Stimulated activated CD8-positive, alpha-beta memory T cell treated with anti-CD3 and anti-CD28 coated beads, Interleukin-7, amount 100 ng/mL, for 48 hours (primary cell): ENCODE data around the gene BRD9.
"Not testable (repeated sequence)": the region's sequence is repeated elsewhere in the genome, so short reads cannot be mapped to it uniquely, and the experiment has no call there.

Source experiments
- DNase-seq, 2 donors: peaks; one replicate each; pipeline ENCODE4 v3.0.0-alpha.2; 2020; ENCODE audit warnings: low read depth in 1 of 2; ENCODE audit errors: extremely low read depth in 1 of 2

Gene BRD9

GRCh38 chr5:892394-893136 lies at the start of gene BRD9, which contains the start of gene TRIP13:
Gene BRD9 (minus strand): TSS chr5:892801. CDS start chr5:892657, 144 bp downstream.
Gene TRIP13 (plus strand): TSS chr5:892884. CDS start chr5:892999, 115 bp downstream.
- peak; percentile 74 to 77 for DNase-seq

DNA sequence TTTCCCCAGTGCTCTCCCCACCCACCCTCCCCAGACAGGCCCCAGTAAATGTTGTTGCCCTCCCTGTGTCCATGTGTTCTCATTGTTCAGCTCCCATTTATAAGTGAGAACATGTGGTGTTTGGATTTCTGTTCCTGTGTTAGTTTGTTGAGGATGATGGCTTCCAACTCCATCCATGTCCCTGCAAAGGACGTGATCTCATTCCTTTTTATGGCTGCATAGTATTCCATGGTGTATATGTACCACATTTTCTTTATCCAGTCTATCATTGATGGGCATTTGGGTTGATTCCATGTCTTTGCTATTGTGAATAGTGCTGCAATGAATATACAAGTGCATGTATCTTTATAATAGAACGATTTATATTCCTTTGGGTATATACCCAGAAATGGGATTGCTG lies 48.1 kb upstream of the BRD9 start:
- DNase-seq: not testable (repeated sequence)

DNA sequence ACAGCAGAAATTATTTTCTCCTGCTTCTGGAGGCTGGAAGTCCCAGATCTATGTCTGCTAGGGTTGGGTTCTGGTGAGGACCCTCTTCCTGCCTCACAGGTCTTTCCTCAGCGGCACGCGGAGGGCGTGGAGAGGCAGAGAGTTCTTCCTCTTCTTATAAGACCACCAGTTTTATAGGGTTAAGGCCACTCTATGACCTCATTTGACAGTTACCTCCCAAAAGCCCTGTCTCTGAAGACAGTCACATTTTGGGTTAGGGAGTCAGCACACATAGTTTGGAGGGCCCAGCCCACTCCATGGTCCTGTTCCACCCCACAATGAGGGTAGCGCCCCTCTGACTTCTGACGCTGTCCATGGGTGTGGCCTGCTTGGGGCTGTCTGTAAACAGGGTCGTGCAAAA lies 46.8 kb upstream of the BRD9 start:
- DNase-seq: no peak

GRCh38 chr5:937151-937924 lies 44.7 kb upstream of the BRD9 start:
- DNase-seq: no peak

DNA sequence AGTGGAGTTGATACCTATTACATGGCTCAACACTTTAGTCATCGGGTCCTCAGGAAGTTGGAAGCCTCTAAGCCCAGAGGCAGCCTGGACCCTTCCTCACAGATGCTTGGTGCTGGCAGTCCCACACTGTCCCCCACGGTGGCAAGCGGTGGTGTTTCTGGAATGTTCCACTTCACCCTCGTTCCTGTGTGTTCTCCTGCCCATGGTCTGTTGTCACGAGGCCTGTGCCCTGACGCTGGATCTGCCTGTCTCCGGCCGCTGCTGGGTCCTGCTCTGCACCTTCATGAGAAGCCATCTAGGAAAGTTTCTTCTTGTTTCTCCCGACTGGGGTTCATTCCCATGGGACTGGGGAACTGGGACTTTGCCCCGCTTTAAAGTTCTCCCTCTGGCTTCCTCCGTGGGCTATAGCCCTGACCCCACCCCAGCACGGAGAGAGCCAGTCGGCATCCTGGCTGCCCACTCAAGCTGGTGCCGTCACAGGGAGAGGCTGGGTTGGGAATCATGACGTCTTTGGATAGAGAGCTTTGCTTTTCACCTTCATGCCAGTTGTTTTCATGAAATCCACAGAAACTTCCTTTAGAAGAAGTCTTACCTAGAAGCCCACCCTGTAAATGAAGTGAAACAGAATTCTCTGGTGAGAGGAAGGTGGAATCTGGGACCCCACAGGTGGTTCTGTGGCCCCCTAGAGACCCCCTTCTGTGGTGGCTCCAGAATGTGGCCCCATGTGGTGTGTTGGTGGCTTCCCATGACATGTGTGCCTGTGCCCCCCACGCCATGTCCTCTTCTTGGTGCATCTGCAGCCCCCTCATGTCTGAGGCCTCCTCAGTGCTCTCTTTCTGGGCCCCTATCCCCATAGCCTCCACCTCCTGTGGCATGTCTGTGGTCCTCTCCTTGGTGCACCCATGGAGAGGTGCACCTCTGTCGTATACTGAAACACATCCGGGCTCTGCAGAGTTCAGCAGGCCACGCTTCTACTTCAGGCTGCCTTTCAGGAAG lies 43.8 kb upstream of the BRD9 start:
- no peak for DNase-seq

- DNase-seq: no peak
Observed at GRCh38 chr5:935510-936084, 43.0 kb upstream of the BRD9 start.

GRCh38 chr5:934381-934967 lies 41.9 kb upstream of the BRD9 start:
- DNase-seq: not testable (repeated sequence)

GRCh38 chr5:933951-934350 lies 41.4 kb upstream of the BRD9 start:
- not testable (repeated sequence) for DNase-seq

GRCh38 chr5:933251-933861 lies 40.8 kb upstream of the BRD9 start:
- DNase-seq: no peak

DNA sequence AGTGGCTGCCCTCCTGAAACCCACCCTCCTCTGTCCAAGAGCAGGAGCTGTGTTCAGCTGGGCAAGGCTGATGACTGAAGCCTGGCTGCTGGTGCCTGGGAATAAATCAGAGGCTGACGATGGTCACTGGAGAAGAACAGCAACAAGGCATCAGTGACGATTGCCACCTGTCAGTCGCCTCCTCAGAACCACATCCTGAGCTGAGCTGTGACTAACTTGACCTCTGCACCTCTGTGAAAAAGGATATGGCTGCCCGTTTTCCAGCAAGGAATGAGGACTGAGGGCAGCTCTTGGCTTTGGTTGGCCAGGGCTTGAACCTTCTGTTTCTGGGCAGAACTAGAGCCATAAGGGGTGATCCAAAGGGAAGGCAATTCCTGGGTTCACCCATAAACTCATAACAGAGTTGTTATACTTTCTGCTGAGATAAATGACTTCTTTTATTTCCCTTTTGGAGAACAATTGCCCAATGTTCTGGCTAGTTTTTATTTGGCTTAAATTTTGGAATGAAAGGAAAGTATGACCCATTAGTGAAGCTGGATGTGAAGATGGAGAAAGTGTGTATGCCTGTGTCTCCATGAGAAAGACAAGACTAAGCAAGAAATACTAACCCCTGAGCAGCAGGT lies 40.1 kb upstream of the BRD9 start:
- DNase-seq: no peak

DNA sequence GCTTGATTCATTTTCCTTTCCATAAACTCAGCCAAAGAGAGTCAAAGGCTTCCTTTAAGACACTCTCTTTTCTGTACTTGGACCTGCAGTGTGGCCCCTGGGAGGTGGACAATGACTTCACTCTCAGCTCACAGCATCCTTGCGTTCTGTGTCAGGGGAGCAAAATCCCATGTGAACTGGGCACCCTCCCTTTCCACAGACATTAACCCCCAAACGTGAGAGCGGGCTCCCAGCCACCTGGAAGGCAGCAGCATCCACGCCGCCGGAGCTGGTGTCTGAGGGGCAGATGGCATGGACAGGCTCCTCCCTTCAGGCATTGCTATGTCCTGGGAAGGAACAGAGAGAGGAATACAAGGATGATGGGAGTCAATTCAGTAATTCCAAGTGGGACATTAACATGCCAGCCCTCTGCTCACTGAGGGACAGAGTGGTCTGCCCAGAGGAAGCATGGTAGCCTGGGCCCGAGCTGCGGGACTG lies 39.6 kb upstream of the BRD9 start:
- DNase-seq: no peak

DNA sequence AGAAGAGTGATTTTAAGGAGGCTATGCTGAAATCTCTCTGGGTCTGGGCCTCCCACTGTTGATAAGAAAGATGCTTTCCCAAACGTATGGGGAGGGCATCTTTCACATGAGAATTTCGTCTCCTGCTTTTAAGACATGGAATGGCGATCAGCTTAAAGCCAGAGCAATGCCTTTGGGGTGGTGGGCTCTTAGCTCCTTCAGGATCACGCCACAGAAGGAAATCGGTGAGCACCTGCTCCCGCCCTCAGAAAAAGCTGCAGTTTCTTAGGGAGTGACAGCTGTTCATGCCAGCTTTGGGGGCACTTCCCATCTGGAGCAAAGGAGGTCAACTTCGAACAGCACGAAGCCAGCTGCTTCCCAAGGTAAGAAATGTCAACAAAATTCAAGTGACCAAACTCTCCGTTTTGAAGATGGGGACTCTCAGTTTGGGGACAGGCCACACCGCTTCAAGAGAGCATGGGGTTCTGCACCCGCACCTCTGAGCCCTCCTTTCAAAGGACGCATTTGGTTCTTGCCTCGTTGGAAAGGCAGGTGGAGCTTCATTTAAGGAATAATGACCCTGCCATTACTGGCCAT lies 39.1 kb upstream of the BRD9 start:
- no peak for DNase-seq

DNA sequence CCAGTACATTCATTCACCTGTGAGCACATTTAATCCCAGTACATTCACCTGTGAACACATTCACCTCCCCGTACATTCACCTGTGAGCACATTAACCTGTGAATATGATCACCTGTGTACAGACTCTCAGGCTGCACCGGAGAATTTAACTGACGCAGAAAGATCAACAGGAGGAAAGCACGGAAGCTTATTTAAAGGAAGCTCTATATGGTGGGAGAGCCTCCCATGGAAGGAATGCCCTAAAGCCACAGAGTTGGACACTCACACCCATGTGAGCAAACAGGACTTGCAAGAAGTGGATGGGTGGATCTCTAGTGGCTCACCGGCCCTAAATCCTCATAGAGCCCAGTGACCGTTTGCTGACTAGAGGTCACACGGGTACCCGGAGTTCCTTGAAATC lies 38.3 kb upstream of the BRD9 start:
- no peak for DNase-seq

GRCh38 chr5:929596-929995 lies 37.0 kb upstream of the BRD9 start:
- DNase-seq: no peak

DNA sequence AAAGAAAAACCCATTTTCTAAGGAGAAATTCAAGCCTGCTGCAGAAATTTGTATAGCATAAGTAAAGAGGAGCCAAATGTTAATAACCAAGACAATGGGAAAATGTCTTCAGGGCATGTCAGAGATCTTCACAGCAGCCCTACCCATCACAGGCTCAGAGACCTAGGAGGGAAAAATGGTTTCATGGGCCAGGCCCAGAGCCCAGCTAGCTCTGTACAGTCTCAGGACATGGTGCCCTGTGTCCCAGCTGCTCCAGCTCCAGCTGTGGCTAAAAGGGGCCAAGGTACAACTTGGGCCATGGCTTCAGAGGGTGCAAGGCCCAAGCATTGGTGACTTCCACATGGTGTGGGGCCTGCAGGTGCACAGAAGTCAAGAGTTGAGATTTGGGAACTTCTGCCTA lies 36.6 kb upstream of the BRD9 start:
- DNase-seq: not testable (repeated sequence)

DNA sequence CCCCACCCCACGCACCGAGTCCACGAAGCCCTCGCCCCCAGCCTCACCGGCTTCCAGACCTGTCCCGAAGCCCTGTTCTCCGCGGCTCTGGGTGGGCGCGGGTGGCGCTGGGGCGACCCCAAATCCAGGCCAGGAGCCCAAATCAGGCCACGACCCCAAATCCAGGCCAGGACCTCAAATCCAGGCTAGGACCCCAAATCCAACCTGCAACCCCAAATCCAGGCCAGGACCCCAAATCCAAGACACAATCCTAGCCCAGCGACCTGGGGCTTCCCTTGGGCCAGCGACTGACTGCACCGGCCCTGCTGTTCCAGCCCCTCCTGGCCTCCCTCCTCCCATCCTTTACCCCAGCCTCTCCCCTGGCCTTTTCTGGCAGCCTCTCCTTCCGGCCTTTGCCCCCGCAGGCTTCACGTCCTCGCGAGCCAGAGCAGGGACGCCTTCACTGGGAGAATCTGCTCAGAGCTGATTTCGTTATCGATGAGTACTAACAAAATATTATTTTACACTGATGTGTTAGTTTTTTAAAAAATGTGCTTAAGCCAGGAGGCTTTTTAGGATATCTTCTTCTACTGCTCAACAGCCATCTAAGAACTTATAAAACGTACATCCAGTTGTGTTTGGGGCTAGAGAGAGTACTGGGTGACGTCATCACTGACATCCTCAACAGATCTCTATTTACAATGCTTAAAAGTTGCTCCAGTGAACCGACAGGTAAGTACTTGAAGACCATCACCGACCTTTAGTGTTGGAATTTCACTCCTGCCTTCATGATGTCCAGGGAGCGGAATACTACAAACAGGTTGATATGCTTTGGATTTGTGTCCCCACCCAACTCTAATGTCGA lies 34.8 kb upstream of the BRD9 start:
- no peak for DNase-seq

DNA sequence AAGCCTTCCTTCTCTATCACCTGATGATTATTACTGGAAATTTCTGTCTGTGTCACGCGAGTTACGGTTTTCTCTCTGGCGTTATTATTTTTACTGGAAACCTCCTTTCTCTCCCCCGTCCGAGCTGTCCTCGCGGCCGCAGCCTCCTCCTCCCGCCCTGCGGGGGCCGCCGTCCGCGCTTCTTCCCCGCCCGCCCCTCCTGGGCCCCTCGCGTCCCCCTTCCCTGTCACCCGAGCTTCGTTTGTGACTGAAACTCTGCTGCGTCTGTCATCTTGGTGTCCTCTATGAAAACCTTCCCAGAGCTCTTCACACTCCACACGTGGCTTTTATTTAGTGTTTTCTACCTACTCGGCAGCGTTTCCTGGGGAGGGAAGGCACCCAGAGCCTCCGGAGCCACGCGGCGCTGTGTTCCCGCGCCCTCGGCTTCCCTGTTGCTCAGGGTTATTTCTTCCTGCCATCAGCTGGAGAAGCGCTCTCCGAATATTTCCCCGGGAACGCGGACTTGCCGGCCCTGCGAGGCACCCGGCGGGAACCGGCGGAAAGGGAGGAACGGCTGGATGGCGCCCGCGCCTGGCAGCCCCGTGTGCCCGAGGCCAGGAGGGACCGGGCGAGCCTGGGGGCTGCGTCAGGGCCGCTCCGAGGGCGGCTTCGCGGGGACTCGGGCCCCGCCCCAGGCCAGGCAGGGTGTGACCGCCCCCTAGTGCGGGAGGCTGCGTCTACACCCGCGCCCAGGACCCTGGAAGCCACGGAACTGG lies 34.0 kb upstream of the BRD9 start:
- DNase-seq: no peak
